Measurements from ENCODE around the gene PSMB11.
"Not testable (repeated sequence)": the region's sequence is repeated elsewhere in the genome, so short reads cannot be mapped to it uniquely, and the experiment has no call there.

Gene PSMB11

DNA sequence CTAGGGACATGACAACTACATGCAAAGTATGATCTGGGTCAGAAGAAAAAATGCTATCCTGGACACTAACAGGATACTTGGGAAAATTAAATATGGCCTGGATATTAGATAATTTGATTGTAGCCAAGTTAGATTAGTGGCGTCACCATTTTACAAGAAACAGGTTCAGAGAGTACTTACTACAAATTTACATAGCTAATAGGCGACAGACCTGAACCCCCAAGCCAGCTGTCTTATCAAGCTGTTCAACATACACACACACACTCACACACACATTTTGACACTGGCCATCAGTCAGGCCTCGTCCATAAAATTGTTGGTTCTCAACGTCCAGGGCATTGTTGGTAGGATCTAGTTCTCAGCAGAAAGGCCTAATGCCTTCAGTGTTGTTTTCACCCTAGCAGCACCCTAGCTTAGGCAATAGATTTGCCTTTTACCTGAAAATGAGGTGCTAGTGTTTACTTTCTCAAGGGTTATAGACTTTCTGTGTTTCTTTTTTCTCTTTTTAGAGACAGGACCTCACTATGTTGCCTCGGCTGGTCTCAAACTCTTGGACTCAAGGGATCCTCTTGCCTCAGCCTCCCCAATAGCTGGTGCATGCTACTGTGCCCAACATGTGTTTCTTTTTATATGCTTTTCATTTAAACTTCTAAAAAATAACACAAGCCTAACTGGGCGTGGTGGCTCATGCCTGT is 28.8 kb upstream of the PSMB11 start:
- DNase-seq (ENCODE audit: extremely low read depth in 1 of 2, low read depth in 1 of 2): no peak

DNA sequence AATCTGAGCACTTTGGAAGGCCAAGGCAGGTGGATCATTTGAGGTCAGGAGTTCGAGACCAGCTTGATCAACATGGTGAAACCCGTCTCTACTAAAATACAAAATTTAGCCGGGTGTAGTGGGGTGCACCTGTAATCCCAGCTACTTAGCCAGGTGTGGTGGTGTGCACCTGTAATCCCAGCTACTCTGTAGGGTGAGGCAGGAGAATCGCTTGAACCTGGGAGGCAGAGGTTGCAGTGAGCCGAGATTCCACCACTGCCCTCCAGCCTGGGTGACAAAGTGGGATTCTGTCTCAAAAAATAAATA is 28.3 kb upstream of the PSMB11 start:
- DNase-seq (ENCODE audit: extremely low read depth in 1 of 2, low read depth in 1 of 2): not testable (repeated sequence)

DNA sequence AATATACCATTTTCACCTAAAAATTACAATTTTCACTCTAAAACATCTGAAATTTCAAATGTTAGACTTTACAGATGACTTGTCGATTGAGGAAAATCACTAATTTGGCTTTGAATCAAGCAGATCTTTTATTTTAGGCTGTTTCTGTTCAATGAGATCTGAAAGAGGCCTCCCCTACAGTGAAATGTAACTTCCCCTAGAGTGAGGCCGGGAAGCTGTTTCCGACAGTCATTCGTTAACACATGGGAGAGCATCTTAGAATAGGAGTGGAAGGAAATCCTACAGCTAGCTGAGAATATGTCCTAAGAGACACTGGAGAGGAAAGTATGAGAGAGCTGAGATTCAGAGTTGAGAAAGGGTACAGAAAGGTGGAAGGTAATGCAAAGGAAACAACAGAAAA is 26.4 kb upstream of the PSMB11 start:
- no peak for DNase-seq (ENCODE audit: extremely low read depth in 1 of 2, low read depth in 1 of 2)

GRCh38 chr14:23017091-23017490 is 24.9 kb upstream of the PSMB11 start:
- no peak for DNase-seq (ENCODE audit: extremely low read depth in 1 of 2, low read depth in 1 of 2)

- no peak for DNase-seq (ENCODE audit: extremely low read depth in 1 of 2, low read depth in 1 of 2)
These were observed 23.9 kb upstream of the PSMB11 start for GRCh38 chr14:23018107-23018506.

- no peak for DNase-seq (ENCODE audit: extremely low read depth in 1 of 2, low read depth in 1 of 2)
These were observed 21.6 kb upstream of the PSMB11 start for GRCh38 chr14:23020143-23021128.

DNA sequence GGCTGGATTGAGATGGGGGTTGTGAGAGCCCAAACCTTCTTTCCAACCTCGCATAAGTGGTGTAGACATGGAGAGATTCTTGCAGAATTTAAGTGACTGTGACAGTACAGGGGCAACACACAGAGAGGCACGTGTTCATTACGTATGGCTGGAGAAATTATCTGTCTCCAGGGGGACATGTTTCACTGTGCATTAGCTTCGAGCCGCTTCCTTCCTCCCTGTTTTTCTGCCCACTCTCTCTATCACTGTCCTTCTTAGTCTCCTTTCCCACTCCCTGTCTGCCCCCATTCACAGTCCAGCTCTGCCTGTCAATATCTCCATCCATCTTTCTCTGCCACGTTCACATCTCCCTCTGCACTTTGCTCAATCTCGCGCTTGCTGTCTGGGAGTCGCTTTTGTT is 20.6 kb upstream of the PSMB11 start:
- DNase-seq (ENCODE audit: extremely low read depth in 1 of 2, low read depth in 1 of 2): no peak

GRCh38 chr14:23021889-23022442 is 20.0 kb upstream of the PSMB11 start:
- no peak for DNase-seq (ENCODE audit: extremely low read depth in 1 of 2, low read depth in 1 of 2)

- DNase-seq (ENCODE audit: extremely low read depth in 1 of 2, low read depth in 1 of 2): no peak
These were observed 18.8 kb upstream of the PSMB11 start for GRCh38 chr14:23023022-23023794.

DNA sequence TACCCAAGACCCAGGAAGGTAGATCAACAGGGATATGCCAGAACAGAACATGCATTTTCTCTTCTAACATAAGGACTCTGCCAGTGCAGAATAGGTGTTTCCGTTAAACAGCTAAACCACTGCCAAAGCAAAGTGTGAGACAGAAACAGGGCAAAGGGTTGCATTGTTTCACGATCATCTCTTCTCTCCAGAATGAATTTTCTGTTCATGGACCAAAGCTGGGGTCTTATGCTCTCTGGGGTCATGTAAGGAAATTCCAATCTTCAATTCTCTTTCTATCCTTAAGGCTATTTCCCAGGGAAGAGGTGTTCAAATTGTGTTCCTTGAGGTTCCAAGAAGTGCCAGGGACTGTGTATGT is 18.2 kb upstream of the PSMB11 start:
- no peak for DNase-seq (ENCODE audit: extremely low read depth in 1 of 2, low read depth in 1 of 2)

DNA sequence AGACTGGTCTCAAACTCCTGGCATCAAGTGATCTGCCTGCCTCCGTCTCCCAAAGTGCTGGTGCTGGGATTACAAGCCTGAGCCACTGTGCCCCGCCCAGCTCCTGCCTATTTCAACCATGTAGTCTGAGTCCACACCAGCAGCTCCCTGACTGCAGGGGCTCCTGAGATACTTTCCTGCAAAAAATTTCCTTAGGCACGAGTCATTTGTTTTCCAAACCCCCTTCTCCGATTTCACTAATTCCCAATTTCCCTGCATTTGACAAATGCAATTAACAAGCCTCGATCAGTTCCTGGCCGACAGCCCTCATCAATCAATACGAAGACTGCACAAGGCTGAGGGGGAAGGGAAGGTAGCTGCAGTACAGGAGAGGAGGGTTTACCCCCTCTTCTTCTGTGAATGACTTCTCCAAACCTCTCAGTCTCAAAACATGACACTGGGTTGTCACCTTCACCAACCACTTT is 17.4 kb upstream of the PSMB11 start:
- DNase-seq (ENCODE audit: extremely low read depth in 1 of 2, low read depth in 1 of 2): no peak

GRCh38 chr14:23025151-23025814 is 16.7 kb upstream of the PSMB11 start:
- DNase-seq (ENCODE audit: extremely low read depth in 1 of 2, low read depth in 1 of 2): no peak

DNA sequence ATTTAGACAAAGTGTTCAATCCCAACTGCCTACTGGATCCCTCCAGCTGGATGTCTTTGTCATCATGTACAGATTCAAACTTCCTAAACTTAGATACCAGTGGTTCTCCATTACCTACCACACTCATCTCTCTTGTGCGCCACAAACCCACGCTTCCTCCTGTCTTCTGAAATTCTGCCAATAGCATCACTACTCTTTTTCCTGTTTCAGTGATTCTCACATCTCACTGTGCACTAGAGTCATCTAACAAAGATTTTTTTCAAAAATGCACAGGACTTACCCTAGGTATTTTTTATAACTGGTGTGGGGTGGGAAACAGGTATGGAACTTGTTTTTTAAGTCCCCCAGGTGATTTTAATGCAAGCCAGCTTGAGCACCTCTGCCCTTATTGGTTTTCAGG is 13.2 kb upstream of the PSMB11 start:
- DNase-seq (ENCODE audit: extremely low read depth in 1 of 2, low read depth in 1 of 2): no peak

DNA sequence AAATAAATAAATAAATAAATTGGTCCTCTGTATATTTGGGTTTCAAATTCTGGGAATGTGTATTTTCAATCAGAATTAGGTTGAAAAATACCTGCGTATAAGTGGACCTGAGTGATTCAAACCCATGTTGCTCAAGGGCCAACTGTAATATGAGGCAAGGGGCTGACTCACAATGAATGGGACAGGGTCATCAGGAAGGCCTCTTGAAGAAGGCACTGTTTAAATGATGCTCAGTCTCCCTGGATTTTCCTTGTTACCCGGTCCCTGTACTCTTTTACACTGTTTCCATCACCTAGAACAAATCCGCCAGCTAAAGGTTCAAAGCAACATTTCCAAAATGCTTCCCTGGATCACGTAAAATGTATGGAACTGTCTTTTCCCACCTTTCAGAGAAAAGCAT is 11.1 kb upstream of the PSMB11 start:
- DNase-seq (ENCODE audit: extremely low read depth in 1 of 2, low read depth in 1 of 2): no peak

DNA sequence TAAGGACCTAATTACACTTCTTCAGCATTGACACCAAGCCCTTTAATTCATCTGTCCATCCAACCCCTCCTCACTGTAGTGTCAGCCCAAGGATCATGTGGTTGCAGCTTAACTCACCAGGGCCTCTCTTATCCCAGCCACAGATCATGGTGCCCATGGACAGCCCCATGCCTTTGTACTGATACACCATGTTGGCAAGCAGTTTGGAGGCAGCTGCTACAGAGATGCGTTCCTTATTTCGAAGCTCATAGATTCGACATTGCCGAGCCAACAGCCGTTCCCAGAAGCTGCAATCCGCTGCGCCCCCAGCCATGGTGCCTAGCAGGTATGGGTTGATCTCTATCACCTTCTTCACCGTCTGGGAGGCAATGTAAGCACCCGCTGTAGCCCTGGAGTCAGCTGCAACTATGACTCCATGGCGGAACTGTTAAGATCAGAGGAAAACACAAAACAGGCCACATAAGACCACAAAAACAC is 8.7 kb upstream of the PSMB11 start:
- no peak for DNase-seq (ENCODE audit: extremely low read depth in 1 of 2, low read depth in 1 of 2)

DNA sequence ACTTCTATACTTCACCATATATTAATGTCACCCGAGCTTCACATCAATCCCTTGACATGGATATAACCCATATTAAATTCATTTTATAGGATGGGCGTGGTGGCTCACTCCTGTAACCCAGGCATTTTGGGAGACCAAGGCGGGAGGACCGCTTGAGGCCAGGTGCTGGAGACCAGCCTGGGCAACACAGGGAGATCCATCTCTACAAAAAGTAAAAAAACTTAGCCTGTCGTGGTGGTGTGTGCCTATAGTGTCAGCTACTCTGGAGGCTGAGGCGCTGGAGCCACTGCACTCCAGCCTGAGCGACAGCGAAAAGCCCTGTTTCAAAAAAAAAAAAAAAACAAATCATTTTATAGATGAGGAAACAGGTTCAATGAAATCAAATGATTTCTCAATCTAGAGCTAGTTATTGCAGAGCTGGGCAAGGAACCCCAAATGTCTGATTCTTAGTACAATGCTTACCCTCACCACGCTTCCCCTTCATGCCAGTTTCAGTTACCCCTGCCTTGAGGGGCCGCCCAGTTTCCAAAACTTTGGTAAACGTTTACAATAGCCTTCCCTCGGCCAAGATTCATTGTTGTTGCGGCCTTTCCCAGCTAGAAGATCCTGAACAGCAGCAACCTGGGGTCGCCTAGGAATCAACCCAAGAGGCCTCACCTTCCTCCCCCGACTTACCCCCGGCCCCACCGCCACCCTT is 8.1 kb upstream of the PSMB11 start:
- no peak for DNase-seq (ENCODE audit: extremely low read depth in 1 of 2, low read depth in 1 of 2)

- DNase-seq (ENCODE audit: extremely low read depth in 1 of 2, low read depth in 1 of 2): peak; percentile 61 to 91
These were observed 7.3 kb upstream of the PSMB11 start, which contains the start of gene PSMB5 for GRCh38 chr14:23034498-23035302. TSS of gene PSMB5 (minus strand) at chr14:23034900. CDS start at chr14:23034881, 19 bp downstream.

GRCh38 chr14:23035303-23036144 is 6.5 kb upstream of the PSMB11 start:
- DNase-seq (ENCODE audit: extremely low read depth in 1 of 2, low read depth in 1 of 2): no peak
